ELF-1 (cell line): ENCODE results near the gene C5.

Experiments
- DNase-seq: peaks from one replicate; pipeline ENCODE4 v3.0.0-alpha.2; 2016; ENCODE audit warnings: low read depth, low spot score

C5 gene

GRCh38 chr9:120942186-120943001 lies 107.7 kb downstream of the C5 start:
- DNase-seq: peak; percentile 27

GRCh38 chr9:120941046-120941770 lies 108.9 kb downstream of the C5 start:
- DNase-seq: no peak

- DNase-seq: no peak
Observed at GRCh38 chr9:120940573-120940972, 109.5 kb downstream of the C5 start.

GRCh38 chr9:120938851-120939250 lies 111.2 kb downstream of the C5 start:
- DNase-seq: no peak

GRCh38 chr9:120937596-120937995 lies 112.5 kb downstream of the C5 start:
- peak; percentile 25 for DNase-seq

GRCh38 chr9:120937127-120937526 lies 112.9 kb downstream of the C5 start:
- DNase-seq: no peak

- no peak for DNase-seq
Observed at GRCh38 chr9:120936764-120937122, 113.3 kb downstream of the C5 start.

- peak; percentile 88 for DNase-seq
Observed at GRCh38 chr9:120936011-120936763, 113.9 kb downstream of the C5 start.

GRCh38 chr9:120935383-120935857 lies 114.7 kb downstream of the C5 start:
- DNase-seq: no peak

GRCh38 chr9:120934281-120934680 lies 115.8 kb downstream of the C5 start:
- no peak for DNase-seq

- DNase-seq: no peak
Observed at GRCh38 chr9:120933310-120934055, 116.6 kb downstream of the C5 start.

- no peak for DNase-seq
Observed at GRCh38 chr9:120932086-120932823, 117.8 kb downstream of the C5 start.

- DNase-seq: no peak
Observed at GRCh38 chr9:120931231-120932085, 118.6 kb downstream of the C5 start.

- DNase-seq: no peak
Observed at GRCh38 chr9:120929229-120929791, 120.8 kb downstream of the C5 start.

- DNase-seq: peak; percentile 61
Observed at GRCh38 chr9:120928483-120929228, 121.4 kb downstream of the C5 start.

GRCh38 chr9:120928015-120928482 lies 122.0 kb downstream of the C5 start:
- no peak for DNase-seq

GRCh38 chr9:120927269-120928014 lies 122.6 kb downstream of the C5 start:
- no peak for DNase-seq

- no peak for DNase-seq
Observed at GRCh38 chr9:120926397-120926928, 123.6 kb downstream of the C5 start, which contains the start of gene TRAF1. Gene TRAF1 (minus strand): TSS chr9:120926796. CDS start chr9:120926075, 721 bp downstream.
